GM21528 (cell line): Measurements from ENCODE around the gene ADAMTS15.

Experiments used
- ATAC-seq: cut with Tn5 transposase; IDR thresholded peaks from one replicate; pipeline ENCODE4 v1.9.1; 2021; ENCODE audit warnings: mild to moderate bottlenecking, moderate library complexity; ENCODE audit not compliant: unreplicated experiment, low FRiP score

The ADAMTS15 gene

GRCh38 chr11:130476200-130476921 is 27.9 kb downstream of the ADAMTS15 start:
- ATAC-seq = no peak

- ATAC-seq = no peak
Measured at GRCh38 chr11:130476922-130477491, 28.6 kb downstream of the ADAMTS15 start.

GRCh38 chr11:130477586-130478203 is 29.2 kb downstream of the ADAMTS15 start:
- no peak for ATAC-seq

GRCh38 chr11:130478204-130478701 is 29.8 kb downstream of the ADAMTS15 start:
- ATAC-seq = no peak

- no peak for ATAC-seq
Measured at GRCh38 chr11:130478881-130479280, 30.4 kb downstream of the ADAMTS15 start.

GRCh38 chr11:130480186-130480585 is 31.7 kb downstream of the ADAMTS15 start:
- no peak for ATAC-seq

- ATAC-seq = no peak
Measured at GRCh38 chr11:130480711-130481140, 32.3 kb downstream of the ADAMTS15 start.

GRCh38 chr11:130483124-130483523 is 34.7 kb downstream of the ADAMTS15 start:
- ATAC-seq = no peak

- ATAC-seq = no peak
Measured at GRCh38 chr11:130485983-130486382, 37.5 kb downstream of the ADAMTS15 start.

GRCh38 chr11:130486391-130486836 is 38.0 kb downstream of the ADAMTS15 start:
- no peak for ATAC-seq

- no peak for ATAC-seq
Measured at GRCh38 chr11:130486987-130487923, 38.8 kb downstream of the ADAMTS15 start.

GRCh38 chr11:130487924-130488815 is 39.7 kb downstream of the ADAMTS15 start:
- no peak for ATAC-seq

- ATAC-seq = no peak
Measured at GRCh38 chr11:130488848-130489584, 40.6 kb downstream of the ADAMTS15 start.

- no peak for ATAC-seq
Measured at GRCh38 chr11:130489716-130490115, 41.3 kb downstream of the ADAMTS15 start.

- no peak for ATAC-seq
Measured at GRCh38 chr11:130490682-130491449, 42.4 kb downstream of the ADAMTS15 start.

- no peak for ATAC-seq
Measured at GRCh38 chr11:130498181-130498580, 49.7 kb downstream of the ADAMTS15 start.

GRCh38 chr11:130499828-130500227 is 51.4 kb downstream of the ADAMTS15 start:
- ATAC-seq = no peak

- ATAC-seq = no peak
Measured at GRCh38 chr11:130504317-130504716, 55.9 kb downstream of the ADAMTS15 start.
